Measurements from ENCODE around the gene EFHC1. TPM values are rescaled to one million over a fixed set of nuclear protein-coding genes. Genes with fewer than 3 reads are reported as not detected.

EFHC1 gene
- total RNA-seq, 1 experiment from 2014 or later = 12.4 TPM

- no peaks in the 10 kb centered on the region for H3K9me3 ChIP-seq (ENCODE audit: control insufficient read depth in 1 of 2, insufficient read depth in 1 of 2, low read depth in 1 of 2, low read length in 2 of 2)
- RAD21 ChIA-PET (ENCODE audit: low non-redundant PET in 1 of 2, low total read pairs in 2 of 2, uncharacterized antibody in 2 of 2, unreplicated experiment in 2 of 2) = no interaction called here
- H3K79me2 ChIP-seq (ENCODE audit: insufficient read depth, low read length) = peaks cover 87% of the 10 kb centered on the region
- H3K4me3 ChIP-seq (replicated peaks in 1 of 2; ENCODE audit: low read depth in 1 of 2, low read length in 2 of 2) = no peak overlapping the region
- CTCF ChIA-PET = interaction anchor here (2.1 kb wide), 1 partner anchor 8 kb away, joined by 6 read pairs; the partner anchor contains the start of gene TRAM2
- intact Hi-C loops (cut with micrococcal nuclease) = no loop called here
- H3K9ac ChIP-seq (ENCODE audit: low read length) = no peak overlapping the region
- H4K20me1 ChIP-seq (ENCODE audit: insufficient read depth) = 0 out of 2 replicates have a peak, but pooled peaks cover 3% of the 10 kb centered on the region
- TF ChIP-seq ELF1 (IDR thresholded peaks at IDR 0.05; ENCODE audit: borderline replicate concordance, low read depth) (no peak), EZH2 (IDR thresholded peaks at IDR 0.05) (no peak), SP1 (IDR thresholded peaks at IDR 0.05; ENCODE audit: low read depth) (no peak), FOSL1 (IDR thresholded peaks at IDR 0.05; ENCODE audit: low read depth) (no peak), ZBTB33 (IDR thresholded peaks at IDR 0.05; ENCODE audit: extremely low read depth, insufficient replicate concordance, low read length) (no peak), JUND (IDR thresholded peaks at IDR 0.05) (no peak), SRF (IDR thresholded peaks at IDR 0.05; ENCODE audit: low read depth) (no peak)
- no peaks in the 10 kb centered on the region for H3K27me3 ChIP-seq (ENCODE audit: insufficient read depth, low read length)
- ATAC-seq (no peak), DNase-seq (ENCODE audit: low read depth, low spot score) (no peak)
- H2AFZ ChIP-seq (ENCODE audit: low read depth, low read length, poor library complexity, severe bottlenecking) = no peak overlapping the region
- POLR2A ChIA-PET = no interaction called here
- H3K4me2 ChIP-seq (ENCODE audit: low read length) = no peak overlapping the region
- no peak overlapping the region for H3K27ac ChIP-seq (ENCODE audit: low read depth, low read length)
- peaks cover 0 to 8% of the 10 kb centered on the region in 2 experiments; a peak in 2 of 4 replicates for H3K4me1 ChIP-seq (ENCODE audit: control insufficient read depth in 1 of 2, insufficient read depth in 2 of 2, low read length in 2 of 2)
- BruUV-seq (replicated peaks) = no TSS peak
- H3K36me3 ChIP-seq (ENCODE audit: control insufficient read depth in 1 of 2, insufficient read depth in 2 of 2, low read length in 2 of 2) = no peaks in the 10 kb centered on the region
- 0 out of 2 replicates have a peak, but pooled peaks cover 3% of the 10 kb centered on the region for H3K9me2 ChIP-seq (ENCODE audit: insufficient read depth)
Observed at GRCh38 chr6:52568320-52568719, 148.2 kb downstream of the EFHC1 start.

GRCh38 chr6:52570291-52570700, 150.2 kb downstream of the EFHC1 start:
- H3K36me3 ChIP-seq (ENCODE audit: control insufficient read depth in 1 of 2, insufficient read depth in 2 of 2, low read length in 2 of 2) = no peaks in the 10 kb centered on the region
- POLR2A ChIA-PET = no interaction called here
- H4K20me1 ChIP-seq (ENCODE audit: insufficient read depth) = 0 out of 2 replicates have a peak, but pooled peaks cover 3% of the 10 kb centered on the region
- no peaks in the 10 kb centered on the region for H3K9me3 ChIP-seq (ENCODE audit: control insufficient read depth in 1 of 2, insufficient read depth in 1 of 2, low read depth in 1 of 2, low read length in 2 of 2)
- H2AFZ ChIP-seq (ENCODE audit: low read depth, low read length, poor library complexity, severe bottlenecking) = no peak overlapping the region
- no TSS peak for BruUV-seq (replicated peaks)
- no peak for ATAC-seq
- intact Hi-C loops (cut with micrococcal nuclease) = no loop called here
- no peak overlapping the region for H3K27ac ChIP-seq (ENCODE audit: low read depth, low read length)
- no peak overlapping the region for H3K4me2 ChIP-seq (ENCODE audit: low read length)
- no peak for DNase-seq (ENCODE audit: low read depth, low spot score)
- 0 out of 2 replicates have a peak, but pooled peaks cover 3% of the 10 kb centered on the region for H3K9me2 ChIP-seq (ENCODE audit: insufficient read depth)
- H3K9ac ChIP-seq (ENCODE audit: low read length) = no peak overlapping the region
- peaks cover 90% of the 10 kb centered on the region for H3K79me2 ChIP-seq (ENCODE audit: insufficient read depth, low read length)
- RAD21 ChIA-PET (ENCODE audit: low non-redundant PET in 1 of 2, low total read pairs in 2 of 2, uncharacterized antibody in 2 of 2, unreplicated experiment in 2 of 2) = no interaction called here
- H3K4me3 ChIP-seq (replicated peaks in 1 of 2; ENCODE audit: low read depth in 1 of 2, low read length in 2 of 2) = no peak overlapping the region
- H3K4me1 ChIP-seq (ENCODE audit: control insufficient read depth in 1 of 2, insufficient read depth in 2 of 2, low read length in 2 of 2) = peaks cover 0 to 18% of the 10 kb centered on the region in 2 experiments; a peak in 2 of 4 replicates
- CTCF ChIA-PET = no interaction called here
- no peaks in the 10 kb centered on the region for H3K27me3 ChIP-seq (ENCODE audit: insufficient read depth, low read length)
- no peak for TF ChIP-seq REST (IDR thresholded peaks at IDR 0.05; ENCODE audit: low read depth)
- TF ChIP-seq ZFX (IDR thresholded peaks at IDR 0.05) = no peak
- TF ChIP-seq CEBPB (IDR thresholded peaks at IDR 0.05; ENCODE audit: low read depth) = no peak
- TF ChIP-seq ZBTB33 (IDR thresholded peaks at IDR 0.05; ENCODE audit: extremely low read depth, insufficient replicate concordance, low read length) = no peak
- no peak for TF ChIP-seq POLR2AphosphoS5 (IDR thresholded peaks at IDR 0.05; ENCODE audit: low read depth, low read length)
- no peak for TF ChIP-seq JUND (IDR thresholded peaks at IDR 0.05)
- TF ChIP-seq FOSL1 (IDR thresholded peaks at IDR 0.05; ENCODE audit: low read depth) = no peak
- no peak for TF ChIP-seq SRF (IDR thresholded peaks at IDR 0.05; ENCODE audit: low read depth)
- TF ChIP-seq POLR2A (IDR thresholded peaks at IDR 0.05; ENCODE audit: borderline replicate concordance, extremely low read depth, insufficient read depth, insufficient read length) = no peak
- TF ChIP-seq MAX (IDR thresholded peaks at IDR 0.05) = no peak

Measured in HCT116 (cell line).